A673 (cell line): ENCODE measurements around the gene PON3. TPM values are rescaled to one million over a fixed set of nuclear protein-coding genes. Genes with fewer than 3 reads are reported as not detected.
A peak's percentile ranks its signal among the peaks of the same experiment; 100 is the strongest.

ENCODE experiments used
- BruUV-seq: library from RNA; stranded (reverse); fragments of 400-500 nt; replicated peaks from 2 replicates; lab custom pipeline; 2021; lab: Mats Ljungman, UMichigan
- CTCF ChIA-PET: fragments of 300-600 bp; sonication (Branson Sonifier 250); formaldehyde crosslinking; loops from one replicate; lab custom pipeline; 2022; ENCODE audit warnings: antibody characterized with exemption; lab: Charles Lee
- POLR2A ChIA-PET: fragments of 300-600 bp; sonication (Branson Sonifier 250); formaldehyde crosslinking; loops from one replicate; lab custom pipeline; 2022; ENCODE audit warnings: antibody characterized with exemption; ENCODE audit not compliant: low non-redundant PET; lab: Charles Lee
- DNase-seq: peaks from one replicate; pipeline ENCODE4 v3.0.0-alpha.2; 2015; ENCODE audit warnings: low spot score
- H3K27ac ChIP-seq: fragments of 200-600 bp; sonication (generic); 2 replicates; pipeline ENCODE4 v1.5.1; 2016; ENCODE audit warnings: mixed run types, low read depth, mild to moderate bottlenecking, mixed read lengths, antibody characterized with exemption, low read length; ENCODE audit not compliant: poor library complexity, severe bottlenecking
- H3K27me3 ChIP-seq: fragments of 200-600 bp; sonication (generic); replicated peaks from 2 replicates; pipeline ENCODE4 v1.6.1; 2017; ENCODE audit warnings: mixed run types, low read depth, mild to moderate bottlenecking, mixed read lengths, antibody characterized with exemption, low read length; ENCODE audit not compliant: insufficient read depth, poor library complexity
- H3K36me3 ChIP-seq: fragments of 200-600 bp; sonication (generic); 2 replicates; pipeline ENCODE4 v1.6.1; 2016; ENCODE audit warnings: mixed run types, mild to moderate bottlenecking, mixed read lengths, antibody characterized with exemption, low read length; ENCODE audit not compliant: insufficient read depth, poor library complexity, severe bottlenecking
- H3K4me1 ChIP-seq: fragments of 200-600 bp; sonication (generic); 2 replicates; pipeline ENCODE4 v1.6.1; 2017; ENCODE audit warnings: mixed run types, mild to moderate bottlenecking, mixed read lengths, antibody characterized with exemption, low read length; ENCODE audit not compliant: insufficient read depth, poor library complexity, severe bottlenecking
- H3K4me3 ChIP-seq: fragments of 200-600 bp; sonication (generic); 2 replicates; pipeline ENCODE4 v1.5.1; 2016; ENCODE audit warnings: low read depth, mixed run types, mild to moderate bottlenecking, mixed read lengths, low read length; ENCODE audit not compliant: poor library complexity, severe bottlenecking
- H3K9me3 ChIP-seq: fragments of 200-600 bp; sonication (generic); 2 replicates; pipeline ENCODE4 v1.6.1; 2016; ENCODE audit warnings: mixed run types, low read depth, mild to moderate bottlenecking, mixed read lengths, antibody characterized with exemption, low read length; ENCODE audit not compliant: poor library complexity, severe bottlenecking
- EZH2 ChIP-seq: fragments of 200-600 bp; sonication (generic); IDR thresholded peaks from 2 replicates; pipeline ENCODE4 v1.6.1; 2017; ENCODE audit warnings: borderline replicate concordance, low read depth, mild to moderate bottlenecking, mixed read lengths, antibody characterized with exemption, low read length; ENCODE audit not compliant: poor library complexity, severe bottlenecking
- intact Hi-C: fragments of 100-400 bp; cut with micrococcal nuclease; formaldehyde crosslinking; loops from one replicate; pipeline ENCODE4 v1.10.0; 2022; ENCODE audit not compliant: unreplicated experiment
- total RNA-seq: library from RNA; stranded (reverse); gene quantifications from 2 replicates; pipeline ENCODE4 v1.2.3, GENCODE V29; 2021
- TF ChIP-seq, protein P1 (sequence below): fragments of 300-800, 200-600 bp; sonication (generic); conservative IDR thresholded peaks from 2 replicates; pipeline ENCODE4 v1.5.1; 2017; ENCODE audit warnings: low read depth, mild to moderate bottlenecking, antibody characterized with exemption, low read length, moderate library complexity, mixed read lengths

The PON3 gene
- total RNA-seq, 1 experiment from 2014 or later: not detected

DNA sequence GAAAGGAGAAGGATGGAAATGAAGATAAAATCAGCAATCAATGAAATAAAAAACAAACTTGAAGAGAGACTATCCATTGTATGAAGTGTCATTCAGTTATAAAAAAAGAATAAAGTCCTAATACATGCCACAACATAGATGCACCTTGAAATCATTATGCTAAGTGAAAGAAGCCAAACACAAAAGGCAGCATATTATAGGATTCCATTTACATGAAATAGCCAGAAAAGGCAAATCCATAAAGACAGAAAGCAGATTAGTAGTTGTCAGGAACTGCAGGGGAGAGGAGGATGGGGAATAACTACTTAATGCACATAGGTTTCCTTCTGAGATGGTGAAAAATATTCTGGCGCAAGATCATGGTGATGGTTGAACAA, 65.2 kb downstream of the PON3 start:
- H3K9me3 ChIP-seq: no peaks in the 10 kb centered on the region
- H3K36me3 ChIP-seq: no peaks in the 10 kb centered on the region
- no peak overlapping the region for H3K4me3 ChIP-seq
- POLR2A ChIA-PET: no interaction called here
- intact Hi-C loops: no loop called here
- CTCF ChIA-PET: no interaction called here
- TF ChIP-seq EZH2: no peak
- TF ChIP-seq, protein P1, sequence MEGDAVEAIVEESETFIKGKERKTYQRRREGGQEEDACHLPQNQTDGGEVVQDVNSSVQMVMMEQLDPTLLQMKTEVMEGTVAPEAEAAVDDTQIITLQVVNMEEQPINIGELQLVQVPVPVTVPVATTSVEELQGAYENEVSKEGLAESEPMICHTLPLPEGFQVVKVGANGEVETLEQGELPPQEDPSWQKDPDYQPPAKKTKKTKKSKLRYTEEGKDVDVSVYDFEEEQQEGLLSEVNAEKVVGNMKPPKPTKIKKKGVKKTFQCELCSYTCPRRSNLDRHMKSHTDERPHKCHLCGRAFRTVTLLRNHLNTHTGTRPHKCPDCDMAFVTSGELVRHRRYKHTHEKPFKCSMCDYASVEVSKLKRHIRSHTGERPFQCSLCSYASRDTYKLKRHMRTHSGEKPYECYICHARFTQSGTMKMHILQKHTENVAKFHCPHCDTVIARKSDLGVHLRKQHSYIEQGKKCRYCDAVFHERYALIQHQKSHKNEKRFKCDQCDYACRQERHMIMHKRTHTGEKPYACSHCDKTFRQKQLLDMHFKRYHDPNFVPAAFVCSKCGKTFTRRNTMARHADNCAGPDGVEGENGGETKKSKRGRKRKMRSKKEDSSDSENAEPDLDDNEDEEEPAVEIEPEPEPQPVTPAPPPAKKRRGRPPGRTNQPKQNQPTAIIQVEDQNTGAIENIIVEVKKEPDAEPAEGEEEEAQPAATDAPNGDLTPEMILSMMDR: no peak
- no peaks in the 10 kb centered on the region for H3K4me1 ChIP-seq
- BruUV-seq: no TSS peak
- no peak for DNase-seq
- no peak overlapping the region for H3K27ac ChIP-seq
- no peaks in the 10 kb centered on the region for H3K27me3 ChIP-seq

DNA sequence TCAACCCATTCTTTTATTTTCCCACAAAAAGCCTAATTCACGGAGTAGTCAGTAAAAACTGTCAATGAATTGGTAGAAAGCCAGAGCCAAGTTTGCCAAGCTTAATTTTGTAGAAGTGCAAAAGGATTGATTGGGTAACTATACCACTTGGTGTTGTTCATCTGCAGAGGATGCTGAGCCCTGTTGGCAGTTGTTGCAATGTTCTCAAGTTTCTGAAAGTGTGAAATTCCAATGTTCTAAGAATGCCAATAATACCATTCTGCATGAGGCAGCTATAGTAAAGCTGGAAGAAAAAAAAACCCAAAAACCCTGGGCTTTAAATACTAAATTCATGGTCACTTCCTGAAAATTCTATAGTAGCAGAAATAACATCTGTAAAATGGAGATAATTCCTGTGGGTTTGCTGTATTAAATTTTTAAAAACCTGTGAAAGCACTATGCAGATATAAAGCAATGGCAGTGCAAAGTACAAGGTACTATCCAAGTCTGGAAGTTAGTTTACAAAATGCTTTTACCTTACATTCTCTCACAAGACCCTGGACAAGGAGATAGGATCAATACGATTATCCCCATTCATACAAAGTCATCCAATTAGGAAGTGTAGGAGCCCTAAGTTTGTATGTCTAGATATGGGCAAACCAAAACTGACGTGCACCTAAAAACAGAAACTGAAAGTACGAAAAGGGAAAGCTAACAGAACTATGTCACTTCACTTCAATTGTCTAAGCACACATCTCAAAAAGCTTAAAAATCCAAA, 65.8 kb downstream of the PON3 start:
- ChIA-PET POLR2A (no interaction called here), CTCF (no interaction called here)
- H3K4me3 ChIP-seq: no peak overlapping the region
- no peaks in the 10 kb centered on the region for H3K4me1 ChIP-seq
- no peaks in the 10 kb centered on the region for H3K9me3 ChIP-seq
- intact Hi-C loops: no loop called here
- H3K27ac ChIP-seq: no peak overlapping the region
- no peak for TF ChIP-seq EZH2
- TF ChIP-seq, protein P1: no peak
- H3K36me3 ChIP-seq: no peaks in the 10 kb centered on the region
- BruUV-seq: no TSS peak
- DNase-seq: peak; percentile 7
- H3K27me3 ChIP-seq: no peaks in the 10 kb centered on the region

DNA sequence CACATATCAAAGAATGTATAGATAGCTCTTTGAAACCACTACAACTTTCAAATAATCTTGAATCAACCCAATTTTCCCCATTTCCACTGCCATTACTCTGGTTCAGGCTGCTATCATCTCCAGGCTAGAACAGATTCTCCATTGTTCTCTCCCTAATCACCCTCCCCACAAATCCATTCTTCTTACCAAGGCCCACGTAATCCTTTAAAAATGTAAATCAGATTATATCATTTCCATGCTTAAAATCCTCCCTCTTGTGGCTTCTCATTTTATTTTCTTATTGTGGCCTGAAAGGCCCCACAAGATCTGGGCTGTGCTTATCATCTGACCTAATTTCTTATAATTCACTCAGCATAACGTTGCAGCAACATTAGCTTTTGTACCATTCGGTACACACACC, 68.8 kb downstream of the PON3 start:
- Histone ChIP-seq H3K36me3 (no peaks in the 10 kb centered on the region), H3K27ac (no peak overlapping the region), H3K27me3 (no peaks in the 10 kb centered on the region), H3K4me1 (no peaks in the 10 kb centered on the region), H3K9me3 (no peaks in the 10 kb centered on the region), H3K4me3 (no peak overlapping the region)
- ChIA-PET CTCF (no interaction called here), POLR2A (no interaction called here)
- intact Hi-C loops: no loop called here
- DNase-seq: peak; percentile 25
- BruUV-seq: no TSS peak
- TF ChIP-seq EZH2: no peak
- TF ChIP-seq, protein P1: no peak
